ENCODE results near the gene FGD5.

The FGD5 gene

DNA sequence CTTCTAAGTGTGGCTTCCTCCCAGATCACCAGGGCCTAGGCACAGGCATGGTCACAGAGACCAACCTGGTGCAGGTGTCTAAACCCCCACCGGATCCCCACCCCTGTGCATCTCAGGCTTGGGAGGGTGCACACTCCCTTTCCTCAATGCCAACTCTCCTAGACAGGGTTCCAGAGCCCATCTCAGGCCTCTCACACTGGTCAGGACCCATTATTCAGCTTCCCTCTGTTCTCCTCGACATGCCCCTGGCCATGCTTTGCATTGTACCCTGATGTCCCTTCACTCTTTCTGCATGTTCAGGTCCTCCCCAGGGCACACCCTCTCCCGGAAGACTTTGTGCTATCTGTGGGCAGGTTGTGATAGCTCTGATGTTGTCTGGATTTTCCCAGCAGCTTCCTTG, 23.5 kb downstream of the FGD5 start:
- H3K27ac ChIP-seq, result peak overlapping the region in 3 of 21 experiments; percentile 7 to 47 (median 26)

DNA sequence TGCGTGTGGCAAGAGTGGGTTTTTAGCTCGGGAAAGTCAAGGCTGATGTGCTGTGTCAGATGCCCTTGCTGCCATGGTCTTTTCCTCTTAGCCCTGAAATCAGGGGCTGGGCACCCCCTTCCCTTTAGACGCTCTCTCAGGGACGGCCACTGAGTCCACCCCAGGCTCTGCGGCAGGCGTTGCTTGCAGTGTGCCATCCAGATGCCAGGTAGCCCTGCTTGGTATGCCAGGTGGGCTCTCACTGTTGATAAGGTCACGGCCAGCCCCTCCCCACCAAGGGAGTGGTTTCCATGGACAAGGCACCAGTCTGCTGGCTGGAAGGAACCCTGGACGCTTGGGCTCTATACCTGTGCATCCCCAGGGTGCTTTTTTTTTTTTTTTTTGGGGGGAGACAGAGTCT, 24.6 kb downstream of the FGD5 start:
- Histone ChIP-seq H3K27ac (no peak overlapping the region), H3K4me3 (no peak overlapping the region)

More for the DNA sequence above, 23.5 kb downstream of the FGD5 start:
- no peak overlapping the region for H3K4me3 ChIP-seq

GRCh38 chr3:14844386-14845170, 25.8 kb downstream of the FGD5 start:
- Histone ChIP-seq H3K27ac (no peak overlapping the region), H3K4me3 (no peak overlapping the region)

- no peak overlapping the region for H3K4me3 ChIP-seq
- peak overlapping the region in 1 of 21 experiments; percentile 8 for H3K27ac ChIP-seq
Observed at GRCh38 chr3:14845180-14845579, 26.4 kb downstream of the FGD5 start.

GRCh38 chr3:14845826-14846225, 27.1 kb downstream of the FGD5 start:
- peak overlapping the region in 3 of 21 experiments; percentile 8 to 36 (median 11) for H3K27ac ChIP-seq
- no peak overlapping the region for H3K4me3 ChIP-seq

DNA sequence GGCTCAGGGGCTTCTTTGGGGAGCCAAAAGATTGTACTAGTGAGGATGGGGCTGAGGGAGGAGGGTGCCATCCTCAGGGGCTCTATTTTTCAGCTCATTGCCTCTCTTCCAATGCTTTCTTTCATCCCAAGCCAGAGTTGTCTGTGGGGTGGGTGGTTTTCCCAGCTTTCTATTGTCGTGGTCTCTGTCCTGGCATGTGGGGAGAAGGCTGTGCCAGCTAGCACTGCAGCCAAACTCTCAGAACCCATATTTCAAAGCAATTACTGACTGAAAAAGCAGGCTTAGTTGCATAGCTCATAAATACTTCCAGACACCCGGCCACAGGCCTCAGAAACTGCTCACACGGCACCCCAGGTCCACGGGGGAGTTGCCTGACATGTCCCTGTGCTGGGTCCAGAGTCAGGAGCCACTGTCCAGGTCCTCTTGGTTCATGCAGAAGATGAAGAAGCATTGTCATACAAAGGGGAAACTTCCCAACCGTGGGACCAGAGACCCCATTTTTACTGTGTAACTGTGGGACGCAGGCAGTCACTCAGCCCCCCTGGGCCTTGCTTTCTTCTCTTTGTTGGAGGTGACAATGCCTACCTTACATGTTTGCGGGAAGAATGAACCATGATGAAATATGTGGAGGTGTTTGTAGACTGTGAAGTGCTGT, 27.6 kb downstream of the FGD5 start:
- H3K27ac ChIP-seq, result peak overlapping the region in 5 of 21 experiments; percentile 8 to 36 (median 24)
- no peak overlapping the region for H3K4me3 ChIP-seq

- Histone ChIP-seq H3K4me3 (no peak overlapping the region), H3K27ac (peak overlapping the region in 12 of 21 experiments; percentile 6 to 75 (median 40))
Observed at GRCh38 chr3:14847613-14848541, 29.1 kb downstream of the FGD5 start.

- Histone ChIP-seq H3K4me3 (no peak overlapping the region), H3K27ac (peak overlapping the region in 2 of 21 experiments; percentile 14 to 41)
Observed at GRCh38 chr3:14848906-14849305, 30.1 kb downstream of the FGD5 start.

- no peak overlapping the region for H3K4me3 ChIP-seq
- peak overlapping the region in 1 of 21 experiments; percentile 14 for H3K27ac ChIP-seq
Observed at GRCh38 chr3:14849638-14850230, 31.0 kb downstream of the FGD5 start.

- peak overlapping the region in 4 of 21 experiments; percentile 4 to 45 (median 36) for H3K27ac ChIP-seq
Observed at GRCh38 chr3:14852058-14852594, 33.4 kb downstream of the FGD5 start.

GRCh38 chr3:14852717-14853116, 34.0 kb downstream of the FGD5 start:
- Histone ChIP-seq H3K27ac (peak overlapping the region in 6 of 21 experiments; percentile 4 to 70 (median 36)), H3K4me3 (no peak overlapping the region)

More at GRCh38 chr3:14852058-14852594, 33.4 kb downstream of the FGD5 start:
- no peak overlapping the region for H3K4me3 ChIP-seq

GRCh38 chr3:14853271-14853951, 34.6 kb downstream of the FGD5 start:
- H3K4me3 ChIP-seq, result no peak overlapping the region
- peak overlapping the region in 4 of 21 experiments; percentile 4 to 70 (median 36) for H3K27ac ChIP-seq

DNA sequence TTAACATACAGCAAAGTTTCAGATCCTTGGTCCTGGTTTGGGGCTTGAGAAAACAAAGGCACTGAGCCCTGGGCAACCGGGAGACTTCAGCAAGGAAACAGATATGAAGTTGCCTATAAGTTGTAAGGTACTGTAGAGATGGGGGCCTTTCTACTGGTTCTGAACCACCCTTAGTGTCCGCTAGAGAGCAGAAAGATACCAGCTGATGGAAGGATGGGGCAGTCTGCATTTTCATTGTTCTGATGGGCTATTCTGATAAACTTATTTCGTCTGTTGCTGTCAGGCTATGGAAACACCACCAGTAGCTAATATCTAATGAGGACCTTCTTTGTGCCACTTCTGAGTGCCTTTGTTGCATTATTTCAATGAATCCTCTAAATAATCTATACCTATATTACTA, 38.7 kb downstream of the FGD5 start:
- H3K27ac ChIP-seq, result no peak overlapping the region

DNA sequence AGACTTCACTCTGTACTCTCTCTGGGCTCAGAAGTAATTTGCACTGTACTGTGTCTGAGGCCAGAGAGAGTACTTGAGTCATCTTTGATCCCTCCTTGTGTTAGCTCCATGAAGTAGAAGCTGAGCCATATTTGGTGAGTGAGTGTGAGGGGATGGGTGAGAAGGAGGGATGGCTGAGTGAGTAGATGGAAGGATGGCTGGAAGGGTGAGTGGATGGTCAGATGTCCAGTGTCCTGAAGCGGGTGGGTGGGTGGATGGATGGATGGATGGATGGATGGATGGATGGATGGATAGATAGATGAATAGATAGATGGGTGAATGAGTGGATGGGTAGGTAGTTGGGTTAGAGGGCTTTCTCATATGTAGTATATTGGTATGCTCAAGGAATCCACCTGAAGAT, 39.3 kb downstream of the FGD5 start:
- no peak overlapping the region for H3K27ac ChIP-seq
- H3K4me3 ChIP-seq, result no peak overlapping the region

More for the DNA sequence above, 38.7 kb downstream of the FGD5 start:
- no peak overlapping the region for H3K4me3 ChIP-seq

GRCh38 chr3:14859880-14860279, 41.1 kb downstream of the FGD5 start:
- no peak overlapping the region for H3K27ac ChIP-seq
- no peak overlapping the region for H3K4me3 ChIP-seq

- Histone ChIP-seq H3K27ac (peak overlapping the region in 4 of 21 experiments; percentile 24 to 72 (median 52)), H3K4me3 (no peak overlapping the region)
Observed at GRCh38 chr3:14861031-14861430, 42.3 kb downstream of the FGD5 start.

GRCh38 chr3:14861446-14862302, 42.9 kb downstream of the FGD5 start:
- Histone ChIP-seq H3K27ac (peak overlapping the region in 5 of 21 experiments; percentile 24 to 72 (median 51)), H3K4me3 (no peak overlapping the region)

- Histone ChIP-seq H3K4me3 (no peak overlapping the region), H3K27ac (peak overlapping the region in 2 of 21 experiments; percentile 18 to 41)
Observed at GRCh38 chr3:14862303-14862660, 43.5 kb downstream of the FGD5 start.
